ENCODE measurements around the gene IGFBP1. TPM values are rescaled to one million over a fixed set of nuclear protein-coding genes. Genes with fewer than 3 reads are reported as not detected.

Gene IGFBP1
- total RNA-seq, 6 experiments from 2014 or later: not detected

GRCh38 chr7:45915606-45916005 is 27.3 kb downstream of the IGFBP1 start:
- TF ChIP-seq, protein P1, sequence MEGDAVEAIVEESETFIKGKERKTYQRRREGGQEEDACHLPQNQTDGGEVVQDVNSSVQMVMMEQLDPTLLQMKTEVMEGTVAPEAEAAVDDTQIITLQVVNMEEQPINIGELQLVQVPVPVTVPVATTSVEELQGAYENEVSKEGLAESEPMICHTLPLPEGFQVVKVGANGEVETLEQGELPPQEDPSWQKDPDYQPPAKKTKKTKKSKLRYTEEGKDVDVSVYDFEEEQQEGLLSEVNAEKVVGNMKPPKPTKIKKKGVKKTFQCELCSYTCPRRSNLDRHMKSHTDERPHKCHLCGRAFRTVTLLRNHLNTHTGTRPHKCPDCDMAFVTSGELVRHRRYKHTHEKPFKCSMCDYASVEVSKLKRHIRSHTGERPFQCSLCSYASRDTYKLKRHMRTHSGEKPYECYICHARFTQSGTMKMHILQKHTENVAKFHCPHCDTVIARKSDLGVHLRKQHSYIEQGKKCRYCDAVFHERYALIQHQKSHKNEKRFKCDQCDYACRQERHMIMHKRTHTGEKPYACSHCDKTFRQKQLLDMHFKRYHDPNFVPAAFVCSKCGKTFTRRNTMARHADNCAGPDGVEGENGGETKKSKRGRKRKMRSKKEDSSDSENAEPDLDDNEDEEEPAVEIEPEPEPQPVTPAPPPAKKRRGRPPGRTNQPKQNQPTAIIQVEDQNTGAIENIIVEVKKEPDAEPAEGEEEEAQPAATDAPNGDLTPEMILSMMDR (IDR thresholded peaks at IDR 0.05): no peak
- Mint-ChIP-seq H3K36me3 (ENCODE audit: low read depth) (peaks cover 50% of the 10 kb centered on the region), H3K4me1 (ENCODE audit: low read depth) (peaks cover 38% of the 10 kb centered on the region)

GRCh38 chr7:45917064-45917463 is 28.8 kb downstream of the IGFBP1 start:
- TF ChIP-seq, protein P1 (IDR thresholded peaks at IDR 0.05): no peak
- H3K4me1 Mint-ChIP-seq (ENCODE audit: low read depth): peaks cover 45% of the 10 kb centered on the region
- H3K4me3 Mint-ChIP-seq: peak overlapping the region; percentile 98
- H3K36me3 Mint-ChIP-seq (ENCODE audit: low read depth): peaks cover 44% of the 10 kb centered on the region
- H3K9me3 Mint-ChIP-seq: no peaks in the 10 kb centered on the region
- DNase-seq: no peak
- H3K27me3 Mint-ChIP-seq (ENCODE audit: insufficient read depth): no peaks in the 10 kb centered on the region
- no peak overlapping the region for H3K27ac Mint-ChIP-seq

More at GRCh38 chr7:45915606-45916005, 27.3 kb downstream of the IGFBP1 start:
- no peak for DNase-seq
- H3K27ac Mint-ChIP-seq: peak overlapping the region; percentile 33; the same call in 1 of the 2 replicates
- no peak overlapping the region for H3K4me3 Mint-ChIP-seq
- H3K9me3 Mint-ChIP-seq: no peaks in the 10 kb centered on the region
- no peaks in the 10 kb centered on the region for H3K27me3 Mint-ChIP-seq (ENCODE audit: insufficient read depth)

DNA sequence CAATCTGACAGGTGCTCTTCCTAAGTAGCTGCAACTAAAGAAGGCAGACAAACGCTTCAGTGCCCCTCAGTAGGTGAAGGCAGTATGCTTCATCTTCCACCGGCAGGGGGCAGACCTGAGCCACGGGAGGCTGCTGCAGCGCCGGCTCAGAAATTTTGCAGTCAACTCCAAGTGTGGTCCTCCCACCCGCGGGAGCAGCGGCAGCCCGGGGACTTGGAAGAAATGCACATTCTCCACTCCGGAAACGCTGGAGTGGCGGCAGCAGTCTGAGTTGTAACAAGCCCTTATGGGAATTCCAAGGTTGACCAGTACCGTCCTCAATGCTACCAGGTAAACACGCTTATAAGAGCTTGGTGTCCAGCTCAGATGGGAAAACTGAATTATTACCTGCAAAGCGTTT is 29.4 kb downstream of the IGFBP1 start:
- Mint-ChIP-seq H3K36me3 (ENCODE audit: low read depth) (peaks cover 40% of the 10 kb centered on the region), H3K4me3 (peak overlapping the region; percentile 98), H3K9me3 (no peaks in the 10 kb centered on the region), H3K4me1 (ENCODE audit: low read depth) (peaks cover 51% of the 10 kb centered on the region), H3K27me3 (ENCODE audit: insufficient read depth) (no peaks in the 10 kb centered on the region), H3K27ac (no peak overlapping the region)
- DNase-seq: peak; percentile 68
- TF ChIP-seq, protein P1 (IDR thresholded peaks at IDR 0.05): peak; percentile 98

DNA sequence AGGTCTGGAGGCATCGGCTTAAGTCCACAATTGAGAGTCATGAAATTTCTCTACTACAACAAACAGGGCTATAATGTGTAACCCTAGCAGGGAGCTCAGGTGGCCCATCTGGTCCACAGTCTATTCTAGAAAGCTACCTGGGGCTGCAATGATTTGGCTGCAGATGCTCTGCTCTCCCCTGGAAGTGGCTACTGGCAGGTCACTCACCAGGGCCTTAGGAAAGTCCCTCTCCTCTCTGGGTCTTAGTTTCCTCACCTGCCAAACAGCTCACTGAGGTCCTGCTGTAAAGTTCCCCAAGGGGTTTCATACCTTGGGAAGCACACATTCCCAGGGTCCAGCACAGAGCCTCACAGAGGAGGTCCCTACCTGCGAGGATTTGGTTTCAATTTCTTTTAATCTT is 30.3 kb downstream of the IGFBP1 start:
- peaks cover 60% of the 10 kb centered on the region for H3K4me1 Mint-ChIP-seq (ENCODE audit: low read depth)
- no peaks in the 10 kb centered on the region for H3K27me3 Mint-ChIP-seq (ENCODE audit: insufficient read depth)
- H3K27ac Mint-ChIP-seq: no peak overlapping the region; the same call in 1 of the 2 replicates
- no peaks in the 10 kb centered on the region for H3K9me3 Mint-ChIP-seq
- H3K36me3 Mint-ChIP-seq (ENCODE audit: low read depth): peaks cover 31% of the 10 kb centered on the region
- peak overlapping the region; percentile 98 for H3K4me3 Mint-ChIP-seq
- TF ChIP-seq, protein P1 (IDR thresholded peaks at IDR 0.05): no peak
- DNase-seq: no peak

- Mint-ChIP-seq H3K9me3 (no peaks in the 10 kb centered on the region), H3K4me1 (ENCODE audit: low read depth) (peaks cover 67% of the 10 kb centered on the region), H3K27ac (no peak overlapping the region; the same call in 1 of the 2 replicates)
These were observed 31.0 kb downstream of the IGFBP1 start for GRCh38 chr7:45919231-45919784.

More at GRCh38 chr7:45919231-45919784, 31.0 kb downstream of the IGFBP1 start:
- peak overlapping the region; percentile 98 for H3K4me3 Mint-ChIP-seq
- H3K36me3 Mint-ChIP-seq (ENCODE audit: low read depth): peaks cover 27% of the 10 kb centered on the region
- DNase-seq: no peak
- H3K27me3 Mint-ChIP-seq (ENCODE audit: insufficient read depth): no peaks in the 10 kb centered on the region
- TF ChIP-seq, protein P1 (IDR thresholded peaks at IDR 0.05): no peak
